Activated CD8-positive, alpha-beta memory T cell treated with anti-CD3 and anti-CD28 coated beads, Interleukin-2, amount 50 U/mL, for 1 hour (primary cell): ENCODE data around the gene CTDSPL.
"Not testable (repeated sequence)": the region's sequence is repeated elsewhere in the genome, so short reads cannot be mapped to it uniquely, and the experiment has no call there.

Source experiments
- DNase-seq: peaks from one replicate; pipeline ENCODE4 v3.0.0-alpha.2; 2020; ENCODE audit errors: extremely low read depth

Gene CTDSPL

DNA sequence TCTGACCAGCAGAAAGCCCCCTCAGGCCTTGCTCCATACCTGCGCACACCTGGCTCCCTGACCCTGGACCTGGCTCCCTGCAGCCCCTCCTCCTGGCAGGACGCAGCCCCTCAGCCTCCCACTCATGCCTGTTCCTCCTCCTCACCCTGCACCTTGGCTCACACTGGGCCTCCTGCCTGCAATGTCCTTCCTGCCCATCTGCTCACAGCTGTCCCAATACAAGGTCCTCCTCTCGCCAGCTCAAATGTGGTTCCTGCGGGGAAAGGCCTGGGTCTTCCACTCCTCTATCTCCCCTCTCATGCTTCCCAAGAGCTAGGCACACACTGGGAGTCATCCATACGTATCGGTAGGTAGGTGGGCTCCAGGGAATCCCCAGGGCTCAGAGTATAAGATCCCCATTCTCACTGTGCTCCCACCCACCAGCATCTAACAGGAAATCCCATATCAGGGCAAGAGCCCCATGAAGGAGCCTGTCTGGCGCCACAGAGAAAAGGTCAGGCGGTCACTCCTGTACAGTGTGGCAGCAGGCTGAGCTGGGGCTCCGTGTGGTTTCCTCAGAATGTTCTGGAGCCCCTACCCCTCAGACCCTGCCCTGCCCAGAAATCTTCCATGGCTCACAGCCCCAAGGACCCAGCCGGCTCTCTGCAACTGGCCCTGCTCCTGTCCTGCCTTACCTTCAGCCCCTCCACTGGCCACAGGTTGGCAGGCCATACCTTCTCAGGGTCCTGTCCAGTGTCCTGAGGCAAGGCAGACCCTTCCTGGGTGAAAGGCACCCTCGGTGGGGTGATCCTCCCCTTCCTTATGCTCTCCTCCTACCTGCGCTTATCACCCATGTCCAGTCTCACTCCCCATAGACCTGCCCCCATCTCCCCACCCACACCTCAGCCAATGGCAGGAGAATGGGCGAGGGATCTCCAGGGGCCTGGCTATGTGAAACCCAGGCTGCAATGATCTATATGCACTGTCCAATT, 156.9 kb downstream of the CTDSPL start:
- DNase-seq: no peak

- DNase-seq: no peak
Observed at GRCh38 chr3:38019658-38020341, 158.1 kb downstream of the CTDSPL start.

DNA sequence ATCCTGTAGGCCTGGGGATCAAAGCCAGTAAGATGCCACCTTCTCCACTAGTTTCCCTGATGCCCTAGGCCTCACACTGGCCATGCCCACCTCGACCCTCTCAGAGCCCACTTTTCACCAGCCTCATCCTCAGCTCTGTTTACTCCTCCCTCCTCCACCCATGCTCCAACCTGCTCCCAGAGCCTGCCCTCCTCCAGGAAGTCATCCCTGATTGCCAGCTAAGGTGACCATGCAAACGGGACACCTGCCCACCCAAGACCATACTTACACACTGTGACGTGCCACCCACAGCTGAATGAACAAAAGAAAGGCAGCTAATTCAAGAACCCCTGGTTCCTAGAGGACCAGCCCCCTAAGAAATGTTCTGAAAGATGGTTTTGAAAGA, 158.7 kb downstream of the CTDSPL start:
- no peak for DNase-seq

- no peak for DNase-seq
Observed at GRCh38 chr3:38021196-38021595, 159.5 kb downstream of the CTDSPL start.

- no peak for DNase-seq
Observed at GRCh38 chr3:38022301-38022700, 160.6 kb downstream of the CTDSPL start.

DNA sequence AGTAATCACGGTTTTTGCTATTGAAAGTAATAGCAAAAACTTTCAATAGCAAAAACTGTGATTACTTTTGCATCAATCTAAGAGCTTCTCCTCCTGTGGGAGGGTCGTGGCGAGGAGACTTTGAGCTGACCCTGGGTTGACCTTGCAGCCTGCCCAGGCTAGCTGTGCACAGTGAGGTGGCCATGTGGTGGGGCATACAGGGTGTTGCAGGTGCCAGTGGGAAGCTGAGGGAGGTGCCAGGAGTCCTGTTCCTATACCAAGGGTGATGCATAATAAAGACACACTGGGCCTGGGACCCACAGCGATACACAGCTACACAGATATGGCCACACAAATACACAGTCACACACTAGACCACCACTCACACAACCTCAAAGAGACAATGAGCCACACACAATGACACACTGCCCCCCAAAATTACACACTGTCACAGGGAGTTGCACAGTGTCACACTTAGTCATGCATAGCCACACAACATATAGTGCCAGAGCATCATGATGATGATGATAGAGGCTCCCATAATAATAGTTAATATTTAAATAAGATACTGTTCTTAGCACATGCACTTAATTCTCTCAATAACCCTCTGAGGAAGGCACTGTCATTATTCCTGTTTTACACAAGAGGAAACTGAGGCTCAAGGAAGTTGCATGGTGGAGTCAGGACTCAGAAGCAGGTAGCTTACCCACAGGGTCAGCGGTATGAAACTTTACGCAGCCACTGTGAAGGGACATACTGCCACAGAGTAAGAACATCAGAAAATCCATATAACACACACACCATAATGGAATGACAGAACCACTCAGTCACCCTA, 161.4 kb downstream of the CTDSPL start:
- no peak for DNase-seq

DNA sequence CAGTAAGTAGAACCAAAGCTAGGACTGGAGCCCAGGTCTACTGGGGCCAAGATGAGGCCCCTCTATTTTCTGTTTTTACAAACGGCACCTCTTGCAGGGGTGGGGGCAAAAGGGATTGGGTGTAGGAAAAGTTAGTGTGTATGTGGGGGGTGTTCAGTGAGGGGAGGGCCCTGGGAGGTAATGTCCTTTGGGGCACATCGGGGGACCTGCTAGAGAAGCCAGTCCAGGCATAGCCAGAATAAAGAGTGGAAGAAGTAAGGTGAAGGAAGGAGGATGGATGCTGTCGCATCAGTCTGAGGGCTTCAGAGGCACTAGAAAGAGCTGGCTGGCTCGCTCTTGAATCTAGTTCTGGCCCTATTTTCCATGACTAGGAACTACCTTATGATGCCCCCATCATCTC, 165.2 kb downstream of the CTDSPL start:
- DNase-seq: no peak

DNA sequence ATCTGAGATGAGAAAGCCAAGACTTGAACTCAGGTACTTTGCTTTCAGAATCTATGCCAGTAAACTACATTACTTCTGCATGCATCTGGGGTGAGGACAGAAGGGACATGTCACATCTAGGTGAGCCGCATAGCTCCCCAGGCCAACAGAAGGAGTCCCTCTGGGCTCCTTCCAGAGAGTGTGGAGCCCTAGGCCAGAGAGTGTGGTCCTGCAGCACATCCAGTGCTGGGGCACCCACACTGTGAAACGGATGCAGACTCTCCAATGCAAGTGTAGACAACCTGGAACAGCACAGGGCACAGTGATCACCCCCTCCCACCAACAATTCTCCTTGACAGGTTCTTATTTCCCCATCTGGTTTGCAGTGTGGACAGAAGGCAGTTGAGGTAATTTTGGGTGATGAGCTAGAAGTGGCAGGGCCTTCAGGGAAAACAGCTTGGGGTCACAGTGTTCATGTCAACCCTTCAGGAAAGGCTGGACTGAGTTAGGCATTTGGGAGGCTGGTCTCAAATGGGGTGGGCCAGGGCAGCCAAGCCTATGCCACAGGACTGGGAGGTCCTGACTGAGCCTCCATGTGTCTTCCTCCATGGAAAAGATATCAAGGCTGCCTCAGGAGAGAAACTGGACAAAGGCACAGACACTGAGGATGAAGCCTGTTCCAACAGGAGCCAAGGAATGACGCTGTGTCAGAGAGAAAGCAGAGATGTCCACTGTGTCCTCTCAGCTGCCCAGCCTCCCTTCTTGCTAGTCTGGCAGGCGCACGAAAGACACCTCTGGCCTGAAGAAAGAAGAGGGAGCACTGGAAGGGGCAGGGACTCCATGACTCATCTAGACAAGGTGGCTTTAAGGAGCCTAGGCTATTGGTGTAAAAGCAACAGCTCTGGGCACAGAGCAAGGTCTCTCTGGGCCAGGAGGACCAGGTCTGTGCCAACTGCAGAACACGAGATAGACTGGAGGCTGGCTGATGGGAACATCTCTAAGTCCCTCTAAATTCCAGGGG, 166.1 kb downstream of the CTDSPL start:
- no peak for DNase-seq

- no peak for DNase-seq
Observed at GRCh38 chr3:38028621-38029361, 167.1 kb downstream of the CTDSPL start.

GRCh38 chr3:38029400-38030125, 167.9 kb downstream of the CTDSPL start, which contains the start of gene PLCD1:
PLCD1 (minus strand) TSS chr3:38029642; CDS start chr3:38029539, 103 bp downstream.
- DNase-seq: no peak

GRCh38 chr3:38030126-38031021, 168.7 kb downstream of the CTDSPL start:
- DNase-seq: no peak

- DNase-seq: no peak
Observed at GRCh38 chr3:38031022-38031994, 169.6 kb downstream of the CTDSPL start.

- DNase-seq: no peak
Observed at GRCh38 chr3:38032328-38032865, 170.7 kb downstream of the CTDSPL start.

- not testable (repeated sequence) for DNase-seq
Observed at GRCh38 chr3:38033586-38033985, 171.9 kb downstream of the CTDSPL start.
